Neural cell (in vitro differentiated cells): ENCODE data around the gene ISL2.

Experiments used
- EZH2 ChIP-seq: fragments of 200-600, 300-800 bp; shearing (Covaris generic), sonication (generic); IDR thresholded peaks from 2 replicates; pipeline ENCODE4 v1.6.1; 2014; ENCODE audit warnings: antibody characterized with exemption, low read length, borderline replicate concordance, mild to moderate bottlenecking; ENCODE audit not compliant: insufficient read depth, poor library complexity, severe bottlenecking
- TAF1 ChIP-seq: IDR thresholded peaks from 2 replicates; pipeline ENCODE4 v1.6.1; 2012; ENCODE audit warnings: low read depth
- TF ChIP-seq, protein P1 (sequence below): fragments of 450-650 bp; IDR thresholded peaks from 2 replicates; pipeline ENCODE4 v1.5.1; 2014; ENCODE audit warnings: antibody characterized with exemption, mild to moderate bottlenecking, moderate library complexity; ENCODE audit not compliant: poor library complexity, severe bottlenecking

DNA sequence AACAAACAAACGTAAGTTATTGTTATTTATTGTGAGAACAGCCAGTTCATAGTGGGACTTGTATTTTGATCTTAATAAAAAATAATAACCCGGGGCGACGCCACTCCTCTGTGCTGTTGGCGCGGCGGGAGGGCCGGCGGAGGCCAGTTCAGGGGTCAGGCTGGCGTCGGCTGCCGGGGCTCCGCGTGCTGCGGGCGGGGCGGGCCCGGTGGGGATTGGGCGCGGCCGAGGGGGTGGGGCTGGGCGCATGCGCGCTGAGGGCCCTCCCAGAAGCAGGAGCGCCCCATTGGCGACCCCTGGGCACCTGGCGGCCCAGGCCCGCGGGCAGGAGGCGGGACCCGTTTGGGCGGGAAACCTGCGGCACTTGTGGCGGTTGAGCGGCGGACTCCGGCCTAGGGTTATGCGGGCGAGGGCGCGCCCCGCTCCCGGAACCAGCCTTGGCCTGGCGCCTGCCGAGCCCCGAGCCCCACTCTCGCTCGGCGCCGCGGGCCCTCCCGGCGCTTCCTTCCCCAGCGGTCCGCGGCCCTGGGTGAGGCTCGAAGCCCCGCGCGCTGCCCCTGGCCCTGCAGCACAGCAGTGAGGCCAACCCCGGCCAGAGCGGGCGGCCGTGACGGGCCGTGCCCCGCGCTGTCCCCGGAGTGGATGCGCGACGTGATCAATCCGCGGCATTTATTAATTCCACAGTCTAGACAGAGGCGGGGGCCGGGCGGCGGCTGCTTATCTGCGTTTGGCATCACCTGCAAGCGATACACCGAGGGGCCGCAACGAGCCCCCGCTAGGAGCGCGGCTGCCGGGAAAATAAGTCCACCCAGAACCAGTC, 6.0 kb downstream of the ISL2 start:
- TF ChIP-seq, protein P1, sequence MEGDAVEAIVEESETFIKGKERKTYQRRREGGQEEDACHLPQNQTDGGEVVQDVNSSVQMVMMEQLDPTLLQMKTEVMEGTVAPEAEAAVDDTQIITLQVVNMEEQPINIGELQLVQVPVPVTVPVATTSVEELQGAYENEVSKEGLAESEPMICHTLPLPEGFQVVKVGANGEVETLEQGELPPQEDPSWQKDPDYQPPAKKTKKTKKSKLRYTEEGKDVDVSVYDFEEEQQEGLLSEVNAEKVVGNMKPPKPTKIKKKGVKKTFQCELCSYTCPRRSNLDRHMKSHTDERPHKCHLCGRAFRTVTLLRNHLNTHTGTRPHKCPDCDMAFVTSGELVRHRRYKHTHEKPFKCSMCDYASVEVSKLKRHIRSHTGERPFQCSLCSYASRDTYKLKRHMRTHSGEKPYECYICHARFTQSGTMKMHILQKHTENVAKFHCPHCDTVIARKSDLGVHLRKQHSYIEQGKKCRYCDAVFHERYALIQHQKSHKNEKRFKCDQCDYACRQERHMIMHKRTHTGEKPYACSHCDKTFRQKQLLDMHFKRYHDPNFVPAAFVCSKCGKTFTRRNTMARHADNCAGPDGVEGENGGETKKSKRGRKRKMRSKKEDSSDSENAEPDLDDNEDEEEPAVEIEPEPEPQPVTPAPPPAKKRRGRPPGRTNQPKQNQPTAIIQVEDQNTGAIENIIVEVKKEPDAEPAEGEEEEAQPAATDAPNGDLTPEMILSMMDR = no peak
- TF ChIP-seq EZH2 = no peak
- no peak for TF ChIP-seq TAF1
